Right lobe of liver (tissue), 4 donors: ENCODE measurements around the gene MRPS15.

Experiments used
- CTCF ChIP-seq, 4 donors: fragments of 200-600 bp in 3 of 4; fragments of 450-650 bp in 1 of 4; IDR thresholded peaks; one replicate each; pipeline versions ENCODE4 v1.5.1 to v1.8.0; 2016 to 2022; ENCODE audit warnings: antibody characterized with exemption in 4 of 4, mild to moderate bottlenecking in 2 of 4
- POLR2A ChIP-seq: fragments of 450-650 bp; IDR thresholded peaks from one replicate; pipeline ENCODE4 v1.6.1; 2017; ENCODE audit warnings: antibody characterized with exemption, mild to moderate bottlenecking
- donor health status: DM: no; HTN: no; CAD: no.
- donor health status: DM: no; HTN: no; CAD: no.
- donor health status: DM: no; HTN: yes; CAD: no.

- TF ChIP-seq POLR2A (no peak), CTCF (IDR thresholded peaks at IDR 0.05) (no peak)
Measured at GRCh38 chr1:36479505-36480051, 15.4 kb upstream of the MRPS15 start.
